Breast epithelium (tissue), 4 donors: ENCODE measurements around the gene PPP2R5D. TPM values are rescaled to one million over a fixed set of nuclear protein-coding genes. Genes with fewer than 3 reads are reported as not detected.

Source experiments
- DNase-seq, 2 donors: peaks; one replicate each; pipeline ENCODE4 v3.0.0-alpha.2; 2019; ENCODE audit warnings: low spot score in 2 of 2
- H3K27ac ChIP-seq, 2 donors: fragments of 200-600 bp; sonication (generic) in 1 of 2; one replicate each; pipeline ENCODE4 v1.5.1; 2016 to 2019; ENCODE audit warnings: mild to moderate bottlenecking in 1 of 2
- H3K27me3 ChIP-seq, 2 donors: fragments of 200-600 bp; sonication (generic) in 1 of 2; one replicate each; pipeline versions ENCODE4 v1.5.1 to v1.6.0; 2017 to 2019; ENCODE audit warnings: control low read depth in 1 of 2, mild to moderate bottlenecking in 1 of 2
- H3K36me3 ChIP-seq: fragments of 200-600 bp; one replicate; pipeline ENCODE4 v1.5.1; 2019
- H3K4me1 ChIP-seq, 2 donors: fragments of 200-600 bp; sonication (generic); one replicate each; pipeline ENCODE4 v1.5.1; 2016 to 2019; ENCODE audit warnings: control low read depth in 1 of 2
- H3K4me3 ChIP-seq, 3 donors: fragments of 200-600 bp; sonication (generic); 1 replicate in 2 of 3; 2 replicates in 1 of 3; pipeline ENCODE4 v1.5.1; 2016 to 2019; ENCODE audit warnings: mild to moderate bottlenecking in 3 of 3, moderate library complexity in 2 of 3
- H3K9me3 ChIP-seq, 2 donors: fragments of 200-600 bp; sonication (generic) in 1 of 2; one replicate each; pipeline ENCODE4 v1.5.1; 2016 to 2019; ENCODE audit warnings: control low read depth in 1 of 2
- CTCF ChIP-seq, 3 donors: fragments of 450-650 bp; IDR thresholded peaks; one replicate each; pipeline ENCODE4 v1.5.1; 2016 to 2017; ENCODE audit warnings: antibody characterized with exemption in 3 of 3, mild to moderate bottlenecking in 3 of 3, moderate library complexity in 3 of 3
- POLR2A ChIP-seq: fragments of 450-650 bp; IDR thresholded peaks from one replicate; pipeline ENCODE4 v1.6.1; 2016; ENCODE audit warnings: antibody characterized with exemption, mild to moderate bottlenecking, moderate library complexity
- POLR2AphosphoS5 ChIP-seq, 3 donors: sonication (generic); formaldehyde crosslinking; IDR thresholded peaks; one replicate each; pipeline ENCODE4 v1.6.1; 2017; ENCODE audit warnings: antibody characterized with exemption in 3 of 3
- intact Hi-C: fragments of 100-400 bp; cut with DNase I; formaldehyde crosslinking; loops from one replicate; pipeline ENCODE4 v1.15.1; 2023; ENCODE audit warnings: low total_unique reads
- total RNA-seq, 3 donors: library from RNA; depleted of rRNA; stranded (reverse); fragments of >200 nt; gene quantifications; one replicate each; pipeline ENCODE4 v1.1.0, GENCODE V29; 2016

Gene PPP2R5D
- total RNA-seq, 3 donors from 2014 or later, result 25.2 to 35.6 (median 34.7) TPM

- Histone ChIP-seq H3K36me3 (no peaks in the 10 kb centered on the region), H3K9me3 (no peaks in the 10 kb centered on the region), H3K27ac (no peak overlapping the region), H3K4me3 (no peak overlapping the region), H3K4me1 (peaks cover 0 to 11% of the 10 kb centered on the region in 2 donors), H3K27me3 (no peaks in the 10 kb centered on the region)
- intact Hi-C loops, result no loop called here
- DNase-seq, result no peak
- TF ChIP-seq POLR2A (no peak), POLR2AphosphoS5 (IDR thresholded peaks at IDR 0.05) (no peak), CTCF (IDR thresholded peaks at IDR 0.05) (no peak)
Observed at GRCh38 chr6:42973926-42974325, 10.4 kb upstream of the PPP2R5D start.

- intact Hi-C loops, result no loop called here
- H3K27me3 ChIP-seq, result no peaks in the 10 kb centered on the region
- no peak overlapping the region for H3K27ac ChIP-seq
- DNase-seq, result no peak
- TF ChIP-seq POLR2AphosphoS5 (IDR thresholded peaks at IDR 0.05) (no peak), POLR2A (no peak), CTCF (IDR thresholded peaks at IDR 0.05) (no peak)
- peaks cover 0 to 18% of the 10 kb centered on the region in 2 donors for H3K4me1 ChIP-seq
- no peaks in the 10 kb centered on the region for H3K36me3 ChIP-seq
- no peaks in the 10 kb centered on the region for H3K9me3 ChIP-seq
- no peak overlapping the region for H3K4me3 ChIP-seq
Observed at GRCh38 chr6:42974919-42975505, 9.4 kb upstream of the PPP2R5D start.

- Histone ChIP-seq H3K9me3 (no peaks in the 10 kb centered on the region), H3K4me1 (peaks cover 0 to 18% of the 10 kb centered on the region in 2 donors), H3K27me3 (no peaks in the 10 kb centered on the region), H3K4me3 (peak overlapping the region; percentile 85 to 97 (median 96)), H3K36me3 (no peaks in the 10 kb centered on the region), H3K27ac (peak overlapping the region; percentile 89 to 94)
- intact Hi-C loops, result no loop called here
- no peak for DNase-seq
- TF ChIP-seq CTCF (IDR thresholded peaks at IDR 0.05), result no peak
- TF ChIP-seq POLR2AphosphoS5 (IDR thresholded peaks at IDR 0.05), result no peak
- no peak for TF ChIP-seq POLR2A
Observed at GRCh38 chr6:42978487-42978838, 5.9 kb upstream of the PPP2R5D start.

- Histone ChIP-seq H3K4me3 (peak within 1 kb of the TSS; percentile 85 to 97 (median 96)), H3K36me3 (no peaks in the 10 kb centered on the region), H3K27ac (peak within 1 kb of the TSS; percentile 89 to 94), H3K27me3 (no peaks in the 10 kb centered on the region), H3K9me3 (no peaks in the 10 kb centered on the region), H3K4me1 (peaks cover 0 to 18% of the 10 kb centered on the region in 2 donors)
- TF ChIP-seq POLR2A (no peak), POLR2AphosphoS5 (IDR thresholded peaks at IDR 0.05) (peak; percentile 44 to 78 (median 70))
- DNase-seq, result peak; percentile 63 to 87
- intact Hi-C loops, result no loop called here
Observed at GRCh38 chr6:42978839-42979522, 5.4 kb upstream of the PPP2R5D start, which contains the start of gene PEX6. Gene PEX6 (minus strand): TSS chr6:42979181. CDS start chr6:42979150, 31 bp downstream.

- no peak for DNase-seq
- H3K36me3 ChIP-seq, result no peaks in the 10 kb centered on the region
- peak overlapping the region; percentile 85 to 97 (median 96) for H3K4me3 ChIP-seq
- intact Hi-C loops, result loop anchor here (10.0 kb wide), 1 partner anchor 1045 kb away; no protein-coding TSS in a partner anchor
- no peaks in the 10 kb centered on the region for H3K9me3 ChIP-seq
- no peaks in the 10 kb centered on the region for H3K27me3 ChIP-seq
- H3K4me1 ChIP-seq, result peaks cover 0 to 18% of the 10 kb centered on the region in 2 donors
- H3K27ac ChIP-seq, result peak overlapping the region; percentile 89 to 94
- TF ChIP-seq CTCF (IDR thresholded peaks at IDR 0.05) (no peak), POLR2AphosphoS5 (IDR thresholded peaks at IDR 0.05) (no peak), POLR2A (no peak)
Observed at GRCh38 chr6:42979523-42980177, 4.7 kb upstream of the PPP2R5D start.
